Thyroid gland (tissue), 4 donors: Measurements from ENCODE around the gene KRTAP22-1.

Source experiments
- POLR2A ChIP-seq, 2 donors: fragments of 450-650 bp; IDR thresholded peaks; one replicate each; pipeline ENCODE4 v1.6.1; 2017; ENCODE audit warnings: antibody characterized with exemption in 2 of 2, mild to moderate bottlenecking in 2 of 2, moderate library complexity in 1 of 2
- TF ChIP-seq, protein P1 (sequence below), 6 experiments: fragments of 200-600 bp in 3 of 6; fragments of 450-650 bp in 3 of 6; sonication (generic) in 3 of 6; IDR thresholded peaks; one replicate each; pipeline ENCODE4 v1.5.1; 2016 to 2019; ENCODE audit warnings: antibody characterized with exemption in 6 of 6, mild to moderate bottlenecking in 2 of 6, inconsistent platforms in 1 of 6, moderate library complexity in 1 of 6

DNA sequence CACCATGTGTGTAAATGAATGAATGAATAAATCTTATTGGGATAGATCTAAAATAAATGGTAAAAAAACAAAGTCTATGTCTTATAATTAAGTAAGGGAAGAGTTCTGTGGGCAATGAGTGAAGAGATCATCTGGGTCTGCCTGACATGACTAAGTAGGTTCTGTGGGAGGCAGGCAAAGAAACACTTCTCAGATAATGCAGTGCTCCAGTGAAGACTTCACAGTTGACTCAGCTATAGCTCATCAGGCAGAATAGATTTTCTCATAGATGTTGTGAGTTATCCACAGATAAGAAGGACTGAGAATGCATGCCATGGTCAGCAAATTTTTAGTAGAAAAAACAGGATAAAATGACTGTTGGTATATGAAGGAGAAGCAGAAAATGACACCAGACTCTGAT lies 23.1 kb upstream of the KRTAP22-1 start:
- TF ChIP-seq, protein P1, sequence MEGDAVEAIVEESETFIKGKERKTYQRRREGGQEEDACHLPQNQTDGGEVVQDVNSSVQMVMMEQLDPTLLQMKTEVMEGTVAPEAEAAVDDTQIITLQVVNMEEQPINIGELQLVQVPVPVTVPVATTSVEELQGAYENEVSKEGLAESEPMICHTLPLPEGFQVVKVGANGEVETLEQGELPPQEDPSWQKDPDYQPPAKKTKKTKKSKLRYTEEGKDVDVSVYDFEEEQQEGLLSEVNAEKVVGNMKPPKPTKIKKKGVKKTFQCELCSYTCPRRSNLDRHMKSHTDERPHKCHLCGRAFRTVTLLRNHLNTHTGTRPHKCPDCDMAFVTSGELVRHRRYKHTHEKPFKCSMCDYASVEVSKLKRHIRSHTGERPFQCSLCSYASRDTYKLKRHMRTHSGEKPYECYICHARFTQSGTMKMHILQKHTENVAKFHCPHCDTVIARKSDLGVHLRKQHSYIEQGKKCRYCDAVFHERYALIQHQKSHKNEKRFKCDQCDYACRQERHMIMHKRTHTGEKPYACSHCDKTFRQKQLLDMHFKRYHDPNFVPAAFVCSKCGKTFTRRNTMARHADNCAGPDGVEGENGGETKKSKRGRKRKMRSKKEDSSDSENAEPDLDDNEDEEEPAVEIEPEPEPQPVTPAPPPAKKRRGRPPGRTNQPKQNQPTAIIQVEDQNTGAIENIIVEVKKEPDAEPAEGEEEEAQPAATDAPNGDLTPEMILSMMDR (IDR thresholded peaks at IDR 0.05) = no peak
- no peak for TF ChIP-seq POLR2A (IDR thresholded peaks at IDR 0.05)
